HG02885 (cell line): Measurements from ENCODE around the gene CDH4.
"Not testable (repeated sequence)": the region's sequence is repeated elsewhere in the genome, so short reads cannot be mapped to it uniquely, and the experiment has no call there.

Experiments
- ATAC-seq: cut with Tn5 transposase; IDR thresholded peaks from one replicate; pipeline ENCODE4 v1.9.1; 2021; ENCODE audit warnings: mild to moderate bottlenecking; ENCODE audit not compliant: unreplicated experiment, poor library complexity

Gene CDH4

GRCh38 chr20:61850926-61851900, 599.2 kb downstream of the CDH4 start:
- no peak for ATAC-seq

GRCh38 chr20:61852268-61853072, 600.4 kb downstream of the CDH4 start:
- ATAC-seq = no peak

- no peak for ATAC-seq
Observed at GRCh38 chr20:61853073-61854005, 601.3 kb downstream of the CDH4 start.

GRCh38 chr20:61854538-61854937, 602.5 kb downstream of the CDH4 start:
- not testable (repeated sequence) for ATAC-seq

- no peak for ATAC-seq
Observed at GRCh38 chr20:61855286-61855685, 603.2 kb downstream of the CDH4 start.

- no peak for ATAC-seq
Observed at GRCh38 chr20:61856626-61857413, 604.8 kb downstream of the CDH4 start.

GRCh38 chr20:61857414-61857775, 605.3 kb downstream of the CDH4 start:
- no peak for ATAC-seq

- ATAC-seq = no peak
Observed at GRCh38 chr20:61857884-61858283, 605.8 kb downstream of the CDH4 start.

GRCh38 chr20:61859767-61860166, 607.7 kb downstream of the CDH4 start:
- no peak for ATAC-seq

GRCh38 chr20:61860260-61860987, 608.4 kb downstream of the CDH4 start:
- no peak for ATAC-seq

- no peak for ATAC-seq
Observed at GRCh38 chr20:61861054-61861841, 609.2 kb downstream of the CDH4 start.

- ATAC-seq = no peak
Observed at GRCh38 chr20:61861858-61862257, 609.8 kb downstream of the CDH4 start.

- ATAC-seq = no peak
Observed at GRCh38 chr20:61862881-61863280, 610.8 kb downstream of the CDH4 start.

GRCh38 chr20:61864481-61864880, 612.4 kb downstream of the CDH4 start:
- no peak for ATAC-seq

GRCh38 chr20:61865353-61865752, 613.3 kb downstream of the CDH4 start:
- no peak for ATAC-seq

GRCh38 chr20:61866165-61866564, 614.1 kb downstream of the CDH4 start:
- no peak for ATAC-seq

GRCh38 chr20:61868006-61868405, 615.9 kb downstream of the CDH4 start:
- no peak for ATAC-seq

- no peak for ATAC-seq
Observed at GRCh38 chr20:61868466-61869090, 616.5 kb downstream of the CDH4 start.
